ENCODE data around the gene GARIN1A.
"Not testable (repeated sequence)": the region's sequence is repeated elsewhere in the genome, so short reads cannot be mapped to it uniquely, and the experiment has no call there.

DNA sequence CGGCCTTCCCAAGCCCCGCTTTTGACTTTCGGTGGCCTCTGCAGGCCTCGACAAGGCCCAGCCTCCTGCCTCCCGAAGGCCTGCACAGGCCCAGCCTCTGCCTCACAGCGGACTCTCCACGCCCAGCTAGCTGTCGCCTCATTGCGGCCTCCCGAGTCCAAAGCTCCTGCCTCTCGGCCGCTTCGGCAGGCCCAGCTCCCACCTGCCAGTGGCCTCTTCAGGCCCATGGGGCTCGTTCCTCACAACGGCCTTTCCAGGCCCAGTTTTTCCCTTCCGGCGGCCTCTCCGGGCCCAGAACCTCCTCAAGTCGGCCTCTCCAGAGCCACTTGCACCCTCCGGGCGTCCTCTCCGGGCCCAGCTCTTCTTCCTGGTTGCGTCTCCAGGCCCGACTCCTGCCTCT is 19.5 kb upstream of the GARIN1A start:
- TF ChIP-seq, protein P1, sequence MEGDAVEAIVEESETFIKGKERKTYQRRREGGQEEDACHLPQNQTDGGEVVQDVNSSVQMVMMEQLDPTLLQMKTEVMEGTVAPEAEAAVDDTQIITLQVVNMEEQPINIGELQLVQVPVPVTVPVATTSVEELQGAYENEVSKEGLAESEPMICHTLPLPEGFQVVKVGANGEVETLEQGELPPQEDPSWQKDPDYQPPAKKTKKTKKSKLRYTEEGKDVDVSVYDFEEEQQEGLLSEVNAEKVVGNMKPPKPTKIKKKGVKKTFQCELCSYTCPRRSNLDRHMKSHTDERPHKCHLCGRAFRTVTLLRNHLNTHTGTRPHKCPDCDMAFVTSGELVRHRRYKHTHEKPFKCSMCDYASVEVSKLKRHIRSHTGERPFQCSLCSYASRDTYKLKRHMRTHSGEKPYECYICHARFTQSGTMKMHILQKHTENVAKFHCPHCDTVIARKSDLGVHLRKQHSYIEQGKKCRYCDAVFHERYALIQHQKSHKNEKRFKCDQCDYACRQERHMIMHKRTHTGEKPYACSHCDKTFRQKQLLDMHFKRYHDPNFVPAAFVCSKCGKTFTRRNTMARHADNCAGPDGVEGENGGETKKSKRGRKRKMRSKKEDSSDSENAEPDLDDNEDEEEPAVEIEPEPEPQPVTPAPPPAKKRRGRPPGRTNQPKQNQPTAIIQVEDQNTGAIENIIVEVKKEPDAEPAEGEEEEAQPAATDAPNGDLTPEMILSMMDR (IDR thresholded peaks at IDR 0.05) = not testable (repeated sequence)
- not testable (repeated sequence) for TF ChIP-seq EP300 (IDR thresholded peaks at IDR 0.05)
